IPS-18c (cell line): ENCODE measurements around the gene DGKB.
"Not testable (repeated sequence)": the region's sequence is repeated elsewhere in the genome, so short reads cannot be mapped to it uniquely, and the experiment has no call there.

ENCODE experiments used
- H3K4me3 ChIP-seq: 2 replicates; pipeline ENCODE4 v1.7.0; 2013; ENCODE audit warnings: low read depth, mild to moderate bottlenecking, low read length, moderate library complexity; ENCODE audit not compliant: insufficient read depth
- H3K9me3 ChIP-seq: one replicate; pipeline ENCODE4 v1.6.1; 2013; ENCODE audit warnings: mild to moderate bottlenecking, low read length, moderate library complexity; ENCODE audit not compliant: control insufficient read depth, insufficient read depth

The DGKB gene

DNA sequence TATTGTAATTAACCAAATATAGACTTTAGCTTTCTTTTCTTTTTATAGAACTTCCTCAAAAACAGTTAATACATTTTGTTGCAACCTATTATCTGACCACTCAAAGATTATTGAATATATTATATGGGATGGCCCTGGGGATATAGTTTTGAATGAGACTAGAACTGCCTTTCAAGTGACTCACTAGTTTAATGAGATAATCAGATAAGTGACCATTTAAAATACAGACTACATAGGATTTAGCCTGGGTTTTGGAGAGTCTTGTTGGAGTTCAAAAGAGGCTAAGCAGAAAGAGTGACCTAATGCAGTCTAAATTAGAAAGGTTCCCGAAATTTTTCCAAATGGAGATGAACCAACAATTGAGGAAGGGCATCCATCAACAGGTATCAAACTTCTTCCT lies 607.9 kb downstream of the DGKB start:
- H3K9me3 ChIP-seq = peaks cover 2% of the 10 kb centered on the region
- no peak overlapping the region for H3K4me3 ChIP-seq

- H3K9me3 ChIP-seq = peaks cover 2% of the 10 kb centered on the region
- H3K4me3 ChIP-seq = no peak overlapping the region
Measured at GRCh38 chr7:14293434-14293833, 609.1 kb downstream of the DGKB start.

DNA sequence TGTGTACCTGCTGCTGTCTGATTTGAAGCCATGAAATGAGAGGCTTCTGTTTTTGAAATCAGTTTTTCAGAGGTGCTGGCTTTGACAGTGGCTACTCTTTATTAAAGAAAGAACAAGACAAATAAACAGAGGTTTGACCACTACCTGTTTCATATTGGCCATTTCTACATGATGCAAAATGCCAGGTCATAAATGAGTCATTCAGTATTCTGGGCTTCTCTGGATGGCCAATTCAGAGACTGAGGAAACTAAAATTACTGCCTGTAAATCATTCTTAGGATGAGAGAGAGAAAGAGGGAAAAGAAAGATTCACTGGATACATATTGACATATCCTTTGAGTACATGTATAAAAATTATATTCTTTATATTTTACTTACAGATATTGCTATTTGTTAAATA lies 609.8 kb downstream of the DGKB start:
- H3K4me3 ChIP-seq = no peak overlapping the region
- peaks cover 2% of the 10 kb centered on the region for H3K9me3 ChIP-seq

- Histone ChIP-seq H3K4me3 (no peak overlapping the region), H3K9me3 (no peaks in the 10 kb centered on the region)
Measured at GRCh38 chr7:14289957-14290356, 612.6 kb downstream of the DGKB start.

GRCh38 chr7:14288701-14289100 lies 613.9 kb downstream of the DGKB start:
- Histone ChIP-seq H3K9me3 (no peaks in the 10 kb centered on the region), H3K4me3 (no peak overlapping the region)

DNA sequence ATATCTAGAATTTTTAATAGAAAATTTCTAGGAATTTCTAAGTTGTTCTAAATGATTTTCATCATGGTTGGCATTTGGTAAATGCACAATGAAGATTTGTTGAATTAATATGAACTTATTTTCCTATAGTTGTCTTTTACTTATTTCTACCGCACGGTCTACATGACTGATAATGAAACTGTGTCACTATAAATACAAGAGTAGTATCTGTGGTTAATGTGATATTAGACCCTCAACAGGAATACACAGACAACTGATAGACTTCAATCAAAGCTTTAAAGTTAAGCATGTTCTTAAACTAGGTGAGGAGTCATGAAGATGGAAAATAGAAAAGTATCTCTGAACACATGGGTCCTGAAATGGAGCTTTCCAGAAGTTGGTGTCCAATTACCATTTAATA lies 615.2 kb downstream of the DGKB start:
- H3K9me3 ChIP-seq = no peaks in the 10 kb centered on the region
- H3K4me3 ChIP-seq = no peak overlapping the region

DNA sequence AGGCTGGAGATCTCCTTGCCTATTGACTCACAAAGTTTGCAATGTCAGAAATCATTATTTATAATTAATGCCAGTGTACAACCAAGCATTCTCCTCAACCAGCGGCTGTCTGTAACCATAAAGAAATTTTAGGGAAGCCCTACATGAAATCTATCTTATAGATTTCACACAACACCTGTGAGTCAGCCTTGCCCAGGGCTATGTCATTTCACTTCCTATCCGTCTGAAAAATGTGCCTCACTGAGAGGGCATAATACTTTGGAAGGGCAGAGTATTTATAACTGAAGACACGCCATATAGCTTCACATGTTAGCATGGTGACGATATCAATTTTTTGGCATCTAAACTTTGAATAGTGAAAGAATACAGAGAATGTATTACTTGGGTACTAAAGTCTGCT lies 616.5 kb downstream of the DGKB start:
- H3K4me3 ChIP-seq = no peak overlapping the region
- no peaks in the 10 kb centered on the region for H3K9me3 ChIP-seq

DNA sequence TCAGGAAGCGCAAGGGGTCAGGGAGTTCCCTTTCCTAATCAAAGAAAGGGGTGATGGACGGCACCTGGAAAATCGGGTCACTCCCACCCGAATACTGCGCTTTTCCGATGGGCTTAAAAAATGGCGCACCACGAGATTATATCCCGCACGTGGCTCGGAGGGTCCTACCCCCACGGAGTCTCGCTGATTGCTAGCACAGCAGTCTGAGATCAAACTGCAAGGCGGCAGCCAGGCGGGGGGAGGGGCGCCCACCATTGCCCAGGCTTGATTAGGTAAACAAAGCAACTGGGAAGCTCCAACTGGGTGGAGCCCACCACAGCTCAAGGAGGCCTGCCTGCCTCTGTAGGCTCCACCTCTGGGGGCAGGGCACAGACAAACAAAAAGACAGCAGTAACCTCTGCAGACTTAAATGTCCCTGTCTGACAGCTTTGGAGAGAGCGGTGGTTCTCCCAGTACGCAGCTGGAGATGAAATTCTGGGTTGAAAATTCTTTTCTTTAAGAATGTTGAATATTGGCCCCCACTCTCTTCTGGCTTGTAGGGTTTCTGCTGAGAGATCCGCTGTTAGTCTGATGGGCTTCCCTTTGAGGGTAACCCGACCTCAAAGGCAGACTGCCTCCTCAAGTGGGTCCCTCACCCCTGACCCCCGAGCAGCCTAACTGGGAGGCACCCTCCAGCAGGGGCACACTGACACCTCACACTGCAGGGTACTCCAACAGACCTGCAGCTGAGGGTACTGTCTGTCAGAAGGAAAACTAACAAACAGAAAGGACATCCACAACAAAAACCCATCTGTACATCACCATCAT lies 623.3 kb downstream of the DGKB start:
- H3K4me3 ChIP-seq = peak overlapping the region; percentile 44
- H3K9me3 ChIP-seq = not testable (repeated sequence)

GRCh38 chr7:14275356-14275755 lies 627.2 kb downstream of the DGKB start:
- Histone ChIP-seq H3K9me3 (no peaks in the 10 kb centered on the region), H3K4me3 (no peak overlapping the region)

- Histone ChIP-seq H3K4me3 (no peak overlapping the region), H3K9me3 (no peaks in the 10 kb centered on the region)
Measured at GRCh38 chr7:14271441-14271840, 631.1 kb downstream of the DGKB start.

- no peaks in the 10 kb centered on the region for H3K9me3 ChIP-seq
- no peak overlapping the region for H3K4me3 ChIP-seq
Measured at GRCh38 chr7:14270099-14270498, 632.5 kb downstream of the DGKB start.

GRCh38 chr7:14260011-14260410 lies 642.5 kb downstream of the DGKB start:
- H3K9me3 ChIP-seq = no peaks in the 10 kb centered on the region

DNA sequence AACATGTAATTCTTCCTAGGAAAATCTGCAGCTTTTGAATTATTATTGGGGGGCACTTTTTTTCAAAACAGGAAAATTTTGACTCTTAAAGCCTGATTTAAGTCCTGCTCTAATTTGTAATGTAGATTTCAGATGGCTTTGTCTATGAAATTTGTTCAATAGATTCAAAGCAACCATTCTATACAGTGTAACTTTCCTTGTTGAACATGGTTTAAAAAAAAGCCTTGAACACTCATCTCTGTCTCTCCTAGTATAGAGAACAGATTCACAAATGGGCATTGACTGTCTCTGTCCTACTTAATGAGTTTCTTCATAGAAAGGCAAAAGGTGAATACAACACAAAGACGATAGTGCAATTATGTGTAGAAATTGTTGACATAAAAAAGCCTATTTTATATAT lies 643.7 kb downstream of the DGKB start:
- no peak overlapping the region for H3K4me3 ChIP-seq
- no peaks in the 10 kb centered on the region for H3K9me3 ChIP-seq

More at GRCh38 chr7:14260011-14260410, 642.5 kb downstream of the DGKB start:
- no peak overlapping the region for H3K4me3 ChIP-seq

GRCh38 chr7:14258441-14258840 lies 644.1 kb downstream of the DGKB start:
- H3K4me3 ChIP-seq = no peak overlapping the region
- no peaks in the 10 kb centered on the region for H3K9me3 ChIP-seq

DNA sequence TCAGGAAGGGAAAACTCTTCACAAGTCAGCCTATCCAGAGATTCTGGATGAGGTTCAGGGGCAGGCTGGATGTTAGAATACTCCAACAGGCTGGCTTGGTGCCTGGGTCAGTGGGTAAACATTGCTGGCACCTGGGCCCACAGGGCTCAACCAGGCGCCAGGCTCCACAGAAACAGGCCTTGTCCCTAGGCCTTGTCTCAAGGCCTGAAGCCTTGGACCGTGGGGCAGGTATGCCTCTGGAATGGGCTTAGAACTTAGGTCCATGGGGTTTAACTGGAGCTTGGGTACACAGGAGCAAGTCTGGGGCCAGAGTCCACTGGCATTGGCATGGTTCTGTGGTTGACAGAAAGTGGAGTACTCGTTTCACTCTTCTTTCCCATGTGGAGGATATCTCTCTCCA lies 650.1 kb downstream of the DGKB start:
- Histone ChIP-seq H3K9me3 (no peaks in the 10 kb centered on the region), H3K4me3 (no peak overlapping the region)

DNA sequence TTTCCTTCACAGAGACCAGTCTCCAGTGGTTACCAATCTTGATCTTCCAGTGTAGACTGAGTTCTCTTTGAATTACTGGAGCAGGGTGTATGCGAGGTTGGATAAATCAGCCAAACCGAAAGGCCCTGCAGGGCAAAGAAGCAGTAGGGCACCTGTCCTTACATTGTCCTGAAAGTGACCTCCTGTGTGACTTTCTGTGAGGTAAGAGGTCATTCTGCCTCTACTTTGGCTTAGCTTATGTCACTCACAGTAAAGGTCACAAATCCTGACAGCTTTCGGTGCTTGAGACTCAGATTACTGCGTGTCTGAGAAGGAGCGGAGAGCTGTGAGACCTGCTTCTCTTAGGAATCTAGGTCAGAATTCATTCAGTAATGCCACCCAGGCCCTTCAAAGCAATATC lies 660.4 kb downstream of the DGKB start:
- no peaks in the 10 kb centered on the region for H3K9me3 ChIP-seq
- no peak overlapping the region for H3K4me3 ChIP-seq

DNA sequence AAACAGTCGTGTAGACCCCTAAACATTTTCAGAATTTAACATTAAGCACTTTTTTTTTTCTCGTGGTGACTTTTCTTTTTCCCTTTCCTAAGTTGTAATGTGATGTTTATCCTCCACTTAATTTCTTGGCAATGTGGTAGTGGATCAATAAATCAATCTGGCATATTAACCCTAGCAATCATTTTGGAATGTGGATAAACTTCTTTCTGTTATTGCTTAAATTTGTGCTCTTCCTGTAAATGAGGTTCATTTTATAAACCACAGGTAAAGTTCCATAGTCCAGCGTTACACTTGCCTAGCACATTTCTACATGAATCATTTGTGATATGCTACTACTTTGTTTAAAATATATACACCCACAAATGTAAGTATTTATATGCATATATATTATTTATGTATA lies 665.7 kb downstream of the DGKB start:
- H3K4me3 ChIP-seq = no peak overlapping the region
- H3K9me3 ChIP-seq = no peaks in the 10 kb centered on the region

DNA sequence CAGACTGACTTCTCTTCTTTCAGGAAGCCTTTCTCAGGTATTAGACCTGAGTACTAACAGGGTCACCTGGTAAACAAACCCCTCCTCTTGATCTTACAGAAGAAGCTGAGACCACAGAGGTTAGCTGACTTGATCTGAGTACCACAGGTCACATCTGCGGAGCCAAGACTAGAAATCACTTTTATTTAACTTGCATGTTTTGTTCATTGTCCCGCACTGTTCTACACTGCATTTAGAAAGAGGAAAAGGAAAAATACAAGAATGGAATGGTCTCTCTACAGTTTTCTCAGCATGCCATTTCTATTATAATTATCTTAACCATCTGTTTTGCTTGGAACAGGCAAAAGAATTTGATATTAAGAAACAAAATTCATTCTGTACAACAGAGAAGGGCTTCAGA lies 667.5 kb downstream of the DGKB start:
- no peak overlapping the region for H3K4me3 ChIP-seq
- no peaks in the 10 kb centered on the region for H3K9me3 ChIP-seq

- Histone ChIP-seq H3K9me3 (no peaks in the 10 kb centered on the region), H3K4me3 (no peak overlapping the region)
Measured at GRCh38 chr7:14233868-14234369, 668.6 kb downstream of the DGKB start.
